HCT116 (cell line): ENCODE data around the gene ZNF749. TPM values are rescaled to one million over a fixed set of nuclear protein-coding genes. Genes with fewer than 3 reads are reported as not detected.

Experiments
- ATAC-seq: fragments of 200-7000 bp; cut with Tn5 transposase; 2 replicates; pipeline ENCODE4 v1.9.1; 2020; ENCODE audit warnings: mild to moderate bottlenecking, moderate library complexity
- BruUV-seq: library from RNA; stranded (reverse); fragments of 400-500 nt; replicated peaks from 2 replicates; lab custom pipeline; 2021; lab: Mats Ljungman, UMichigan
- CTCF ChIA-PET: fragments of 300-600 bp; sonication (Branson Sonifier 250); formaldehyde crosslinking; loops from one replicate; lab custom pipeline; 2021; ENCODE audit warnings: antibody characterized with exemption; lab: Charles Lee
- POLR2A ChIA-PET: fragments of 300-600, 350-600 bp; sonication (Branson Sonifier 250); formaldehyde crosslinking; loops from one replicate; lab custom pipeline; 2021; ENCODE audit warnings: antibody characterized with exemption; lab: Charles Lee
- RAD21 ChIA-PET, 2 experiments: fragments of 300-600 bp; sonication (Branson Sonifier 250); formaldehyde crosslinking; loops; one replicate each; lab custom pipeline; 2023; ENCODE audit warnings: low total read pairs in 2 of 2; ENCODE audit not compliant: uncharacterized antibody in 2 of 2, unreplicated experiment in 2 of 2, low non-redundant PET in 1 of 2; lab: Charles Lee
- DNase-seq: peaks from one replicate; pipeline ENCODE4 v3.0.0-alpha.2; 2010; ENCODE audit warnings: low read depth, low spot score
- H2AFZ ChIP-seq: fragments of 200-600 bp; shearing (Covaris generic), sonication (generic); 2 replicates; pipeline ENCODE4 v1.6.1; 2017; ENCODE audit warnings: low read depth, mixed run types, mixed read lengths, antibody characterized with exemption, low read length; ENCODE audit not compliant: poor library complexity, severe bottlenecking
- H3K27ac ChIP-seq: 2 replicates; pipeline ENCODE4 v1.5.1; 2012; ENCODE audit warnings: low read depth, low read length
- H3K27me3 ChIP-seq: fragments of 200-600 bp; sonication (generic); 2 replicates; pipeline ENCODE4 v1.6.1; 2016; ENCODE audit warnings: mixed run types, low read length, mixed read lengths; ENCODE audit not compliant: insufficient read depth
- H3K36me3 ChIP-seq, 2 experiments: fragments of 200-500 bp in 1 of 2; fragments of 200-600 bp in 1 of 2; sonication (Bioruptor generic) in 1 of 2; sonication (generic) in 1 of 2; 2 replicates each; pipeline versions ENCODE4 v1.5.1 to v1.6.1; 2014 to 2016; ENCODE audit warnings: low read length in 2 of 2, inconsistent platforms in 1 of 2, mixed read lengths in 1 of 2, mixed run types in 1 of 2; ENCODE audit not compliant: insufficient read depth in 2 of 2, control insufficient read depth in 1 of 2
- H3K4me1 ChIP-seq, 2 experiments: fragments of 200-600 bp in 1 of 2; sonication (generic) in 1 of 2; 2 replicates each; pipeline versions ENCODE4 v1.5.1 to v1.6.1; 2012 to 2017; ENCODE audit warnings: low read length in 2 of 2, inconsistent platforms in 1 of 2, mild to moderate bottlenecking in 1 of 2, mixed read lengths in 1 of 2, mixed run types in 1 of 2, moderate library complexity in 1 of 2; ENCODE audit not compliant: insufficient read depth in 2 of 2, control insufficient read depth in 1 of 2
- H3K4me2 ChIP-seq: fragments of 200-600 bp; sonication (generic); 2 replicates; pipeline ENCODE4 v1.6.1; 2017; ENCODE audit warnings: mixed run types, low read length, mixed read lengths
- H3K4me3 ChIP-seq, 2 experiments: fragments of 200-600 bp in 1 of 2; sonication (generic) in 1 of 2; replicated peaks in 1 of 2; 2 replicates each; pipeline ENCODE4 v1.5.1; 2011 to 2016; ENCODE audit warnings: low read length in 2 of 2, control low read depth in 1 of 2, low read depth in 1 of 2, mild to moderate bottlenecking in 1 of 2, mixed read lengths in 1 of 2, mixed run types in 1 of 2
- H3K79me2 ChIP-seq: fragments of 200-600 bp; sonication (generic); 2 replicates; pipeline ENCODE4 v1.6.1; 2017; ENCODE audit warnings: mild to moderate bottlenecking, mixed run types, low read length, moderate library complexity, mixed read lengths; ENCODE audit not compliant: insufficient read depth
- H3K9ac ChIP-seq: fragments of 200-600 bp; sonication (generic); 2 replicates; pipeline ENCODE4 v1.6.1; 2016; ENCODE audit warnings: low read length, mixed read lengths
- H3K9me2 ChIP-seq: fragments of 200-600 bp; sonication (generic), shearing (Covaris generic); 2 replicates; pipeline ENCODE4 v1.6.1; 2017; ENCODE audit warnings: mixed run types, mild to moderate bottlenecking, moderate library complexity; ENCODE audit not compliant: insufficient read depth
- H3K9me3 ChIP-seq, 2 experiments: fragments of 200-500 bp in 1 of 2; fragments of 200-600 bp in 1 of 2; sonication (Bioruptor generic) in 1 of 2; sonication (generic) in 1 of 2; 2 replicates each; pipeline ENCODE4 v1.6.1; 2014 to 2017; ENCODE audit warnings: low read length in 2 of 2, mixed read lengths in 2 of 2, inconsistent platforms in 1 of 2, low read depth in 1 of 2, mild to moderate bottlenecking in 1 of 2, mixed run types in 1 of 2, moderate library complexity in 1 of 2; ENCODE audit not compliant: control insufficient read depth in 1 of 2, insufficient read depth in 1 of 2
- H4K20me1 ChIP-seq: fragments of 200-600 bp; sonication (generic), shearing (Covaris generic); 2 replicates; pipeline ENCODE4 v1.6.1; 2017; ENCODE audit warnings: mixed run types, mild to moderate bottlenecking, moderate library complexity; ENCODE audit not compliant: insufficient read depth
- ATF3 ChIP-seq: IDR thresholded peaks from 2 replicates; pipeline ENCODE4 v1.6.1; 2012
- CEBPB ChIP-seq: IDR thresholded peaks from 2 replicates; pipeline ENCODE4 v1.6.1; 2012; ENCODE audit warnings: low read depth
- CTCF ChIP-seq, 3 experiments: fragments of 200-600 bp in 1 of 3; sonication (generic) in 1 of 3; IDR thresholded peaks in 2 of 3; conservative IDR thresholded peaks in 1 of 3; 2 replicates each; pipeline ENCODE4 v1.5.1; 2012 to 2017; ENCODE audit warnings: low read depth in 2 of 3, low read length in 2 of 3, antibody characterized with exemption in 1 of 3, borderline replicate concordance in 1 of 3, control low read depth in 1 of 3, mild to moderate bottlenecking in 1 of 3, mixed read lengths in 1 of 3, mixed run types in 1 of 3, moderate library complexity in 1 of 3; ENCODE audit not compliant: insufficient read depth in 1 of 3
- EZH2 ChIP-seq: fragments of 200-600 bp; sonication (generic); IDR thresholded peaks from 2 replicates; pipeline ENCODE4 v1.6.1; 2017; ENCODE audit warnings: antibody characterized with exemption, mixed run types
- EZH2phosphoT487 ChIP-seq: fragments of 200-600 bp; IDR thresholded peaks from 2 replicates; pipeline ENCODE4 v1.6.1; 2018; ENCODE audit warnings: antibody characterized with exemption, borderline replicate concordance
- FOSL1 ChIP-seq: IDR thresholded peaks from 2 replicates; pipeline ENCODE4 v1.6.1; 2012; ENCODE audit warnings: low read depth
- JUND ChIP-seq: IDR thresholded peaks from 2 replicates; pipeline ENCODE4 v1.6.1; 2012
- POLR2A ChIP-seq: IDR thresholded peaks from 2 replicates; pipeline ENCODE4 v1.7.0; 2011; ENCODE audit warnings: borderline replicate concordance; ENCODE audit not compliant: insufficient read depth, insufficient read length; ENCODE audit errors: extremely low read depth
- POLR2AphosphoS5 ChIP-seq: IDR thresholded peaks from 2 replicates; pipeline ENCODE4 v1.6.1; 2011; ENCODE audit warnings: mild to moderate bottlenecking, low read depth, low read length, moderate library complexity
- RAD21 ChIP-seq: IDR thresholded peaks from 2 replicates; pipeline ENCODE4 v1.6.1; 2012; ENCODE audit warnings: low read depth, mild to moderate bottlenecking
- REST ChIP-seq: IDR thresholded peaks from 2 replicates; pipeline ENCODE4 v1.6.1; 2012; ENCODE audit warnings: low read depth
- SIN3A ChIP-seq: IDR thresholded peaks from 2 replicates; pipeline ENCODE4 v1.6.1; 2012; ENCODE audit warnings: low read depth
- SP1 ChIP-seq: IDR thresholded peaks from 2 replicates; pipeline ENCODE4 v1.6.1; 2012; ENCODE audit warnings: low read depth
- SRF ChIP-seq: IDR thresholded peaks from 2 replicates; pipeline ENCODE4 v1.6.1; 2012; ENCODE audit warnings: low read depth
- YY1 ChIP-seq: IDR thresholded peaks from 2 replicates; pipeline ENCODE4 v1.6.1; 2011; ENCODE audit warnings: low read length, low read depth, moderate library complexity, mild to moderate bottlenecking; ENCODE audit not compliant: insufficient replicate concordance; ENCODE audit errors: extremely low read depth
- ZBTB33 ChIP-seq: IDR thresholded peaks from 2 replicates; pipeline ENCODE4 v1.6.1; 2011; ENCODE audit warnings: mild to moderate bottlenecking, low read length, moderate library complexity; ENCODE audit not compliant: insufficient replicate concordance; ENCODE audit errors: extremely low read depth
- ZFX ChIP-seq: fragments of 450-650 bp; IDR thresholded peaks from 2 replicates; pipeline ENCODE4 v1.6.1; 2017
- ZNF274 ChIP-seq: fragments of 200-500 bp; sonication (Bioruptor generic); IDR thresholded peaks from 2 replicates; pipeline ENCODE4 v1.6.1; 2014; ENCODE audit warnings: mild to moderate bottlenecking, low read depth, low read length, inconsistent platforms
- intact Hi-C: fragments of 100-400 bp; cut with micrococcal nuclease; formaldehyde crosslinking; loops from 2 replicates; pipeline ENCODE4 v1.10.0; 2022
- total RNA-seq: library from RNA; stranded (reverse); gene quantifications from one replicate; pipeline ENCODE4 v1.2.1, GENCODE V29; 2021; ENCODE audit not compliant: unreplicated experiment
- TF ChIP-seq, protein P1 (sequence below): IDR thresholded peaks from 2 replicates; pipeline ENCODE4 v1.6.1; 2012

The ZNF749 gene
- total RNA-seq, 1 experiment from 2014 or later, result 18.0 TPM

GRCh38 chr19:57441979-57442752 lies 7.0 kb downstream of the ZNF749 start:
- H3K79me2 ChIP-seq, result peaks cover 46% of the 10 kb centered on the region
- no peak overlapping the region for H3K4me2 ChIP-seq
- no peak overlapping the region for H3K27ac ChIP-seq
- H3K36me3 ChIP-seq, result peaks cover 11 to 35% of the 10 kb centered on the region in 2 experiments; a peak in 3 of 4 replicates
- RAD21 ChIA-PET, result no interaction called here
- no peaks in the 10 kb centered on the region for H3K4me1 ChIP-seq
- no peaks in the 10 kb centered on the region for H3K27me3 ChIP-seq
- H3K9me3 ChIP-seq, result peaks cover 0 to 9% of the 10 kb centered on the region in 2 experiments; a peak in 2 of 4 replicates
- H3K9ac ChIP-seq, result no peak overlapping the region
- ATAC-seq (no peak), DNase-seq (no peak)
- no peaks in the 10 kb centered on the region for H3K9me2 ChIP-seq
- intact Hi-C loops, result no loop called here
- no peaks in the 10 kb centered on the region for H4K20me1 ChIP-seq
- no TSS peak for BruUV-seq
- no peak overlapping the region for H3K4me3 ChIP-seq
- POLR2A ChIA-PET, result no interaction called here
- no peak for TF ChIP-seq SRF
- TF ChIP-seq ATF3, result no peak
- no peak for TF ChIP-seq ZFX
- no peak for TF ChIP-seq RAD21
- no peak for TF ChIP-seq JUND
- no peak for TF ChIP-seq CTCF (IDR thresholded peaks at IDR 0.05 in 2 of 3, conservative IDR thresholded peaks at IDR 0.05 in 1 of 3; ENCODE audit: borderline replicate concordance in 1 of 3, insufficient read depth in 1 of 3, low read depth in 2 of 3, low read length in 2 of 3)
- no peak for TF ChIP-seq SP1
- no peak for TF ChIP-seq REST
- no peak for TF ChIP-seq FOSL1
- no peak for TF ChIP-seq ZNF274
- no peak for TF ChIP-seq EZH2phosphoT487
- no peak for TF ChIP-seq ZBTB33
- TF ChIP-seq CEBPB, result no peak
- TF ChIP-seq, protein P1, sequence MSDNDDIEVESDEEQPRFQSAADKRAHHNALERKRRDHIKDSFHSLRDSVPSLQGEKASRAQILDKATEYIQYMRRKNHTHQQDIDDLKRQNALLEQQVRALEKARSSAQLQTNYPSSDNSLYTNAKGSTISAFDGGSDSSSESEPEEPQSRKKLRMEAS, result no peak
- no peak for TF ChIP-seq SIN3A
- TF ChIP-seq POLR2A, result no peak
- TF ChIP-seq YY1, result no peak
- no peak for TF ChIP-seq EZH2
- no peak for TF ChIP-seq POLR2AphosphoS5
- no peak overlapping the region for H2AFZ ChIP-seq
- CTCF ChIA-PET, result no interaction called here
